PFSK-1 (cell line): Measurements from ENCODE around the gene POM121L2.

Experiments used
- FOXP2 ChIP-seq: optimal IDR thresholded peaks from 2 replicates; pipeline ENCODE3; 2011; ENCODE audit warnings: borderline replicate concordance, control low read depth, inconsistent platforms; ENCODE audit not compliant: insufficient read depth; ENCODE audit errors: extremely low read length, extremely low read depth
- POLR2AphosphoS5 ChIP-seq: IDR thresholded peaks from 2 replicates; pipeline ENCODE4 v1.6.1; 2012; ENCODE audit warnings: low read depth, mild to moderate bottlenecking, control low read depth, low read length, moderate library complexity
- SIN3A ChIP-seq: IDR thresholded peaks from 2 replicates; pipeline ENCODE4 v1.6.1; 2012; ENCODE audit warnings: mild to moderate bottlenecking, low read length, moderate library complexity, borderline replicate concordance; ENCODE audit not compliant: insufficient read depth
- TAF1 ChIP-seq: IDR thresholded peaks from 2 replicates; pipeline ENCODE4 v1.6.1; 2012; ENCODE audit warnings: low read length, control low read depth, borderline replicate concordance; ENCODE audit not compliant: insufficient read depth
- TF ChIP-seq, protein P1 (sequence below), 2 experiments: IDR thresholded peaks; 2 replicates each; pipeline versions ENCODE4 v1.6.1 to v1.8.0; 2011 to 2012; ENCODE audit warnings: low read depth in 2 of 2, low read length in 2 of 2, control low read depth in 1 of 2, inconsistent platforms in 1 of 2, mild to moderate bottlenecking in 1 of 2, moderate library complexity in 1 of 2; ENCODE audit not compliant: insufficient read depth in 1 of 2

POM121L2 gene

DNA sequence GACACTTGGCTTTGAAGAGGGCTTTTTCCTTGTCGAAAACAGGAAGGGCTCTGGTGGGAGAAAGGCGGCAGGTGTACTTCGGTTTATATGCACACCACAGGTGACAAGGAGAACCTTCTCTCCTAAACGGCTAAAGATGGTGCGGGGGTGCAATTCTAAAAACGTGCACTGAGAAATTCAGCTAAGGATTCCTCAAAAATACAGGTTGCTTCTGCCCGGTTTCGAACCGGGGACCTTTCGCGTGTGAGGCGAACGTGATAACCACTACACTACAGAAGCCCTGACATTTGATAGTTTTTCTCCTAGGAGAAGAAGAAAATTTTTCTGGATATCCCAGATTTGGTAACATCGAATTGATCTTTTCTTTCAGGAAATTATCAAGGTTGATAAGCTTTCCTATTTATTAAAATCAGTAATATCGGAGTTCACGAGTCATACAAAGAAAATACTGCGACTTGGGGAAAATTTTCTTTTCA is 32.0 kb downstream of the POM121L2 start:
- TF ChIP-seq POLR2AphosphoS5, result no peak
- TF ChIP-seq, protein P1, sequence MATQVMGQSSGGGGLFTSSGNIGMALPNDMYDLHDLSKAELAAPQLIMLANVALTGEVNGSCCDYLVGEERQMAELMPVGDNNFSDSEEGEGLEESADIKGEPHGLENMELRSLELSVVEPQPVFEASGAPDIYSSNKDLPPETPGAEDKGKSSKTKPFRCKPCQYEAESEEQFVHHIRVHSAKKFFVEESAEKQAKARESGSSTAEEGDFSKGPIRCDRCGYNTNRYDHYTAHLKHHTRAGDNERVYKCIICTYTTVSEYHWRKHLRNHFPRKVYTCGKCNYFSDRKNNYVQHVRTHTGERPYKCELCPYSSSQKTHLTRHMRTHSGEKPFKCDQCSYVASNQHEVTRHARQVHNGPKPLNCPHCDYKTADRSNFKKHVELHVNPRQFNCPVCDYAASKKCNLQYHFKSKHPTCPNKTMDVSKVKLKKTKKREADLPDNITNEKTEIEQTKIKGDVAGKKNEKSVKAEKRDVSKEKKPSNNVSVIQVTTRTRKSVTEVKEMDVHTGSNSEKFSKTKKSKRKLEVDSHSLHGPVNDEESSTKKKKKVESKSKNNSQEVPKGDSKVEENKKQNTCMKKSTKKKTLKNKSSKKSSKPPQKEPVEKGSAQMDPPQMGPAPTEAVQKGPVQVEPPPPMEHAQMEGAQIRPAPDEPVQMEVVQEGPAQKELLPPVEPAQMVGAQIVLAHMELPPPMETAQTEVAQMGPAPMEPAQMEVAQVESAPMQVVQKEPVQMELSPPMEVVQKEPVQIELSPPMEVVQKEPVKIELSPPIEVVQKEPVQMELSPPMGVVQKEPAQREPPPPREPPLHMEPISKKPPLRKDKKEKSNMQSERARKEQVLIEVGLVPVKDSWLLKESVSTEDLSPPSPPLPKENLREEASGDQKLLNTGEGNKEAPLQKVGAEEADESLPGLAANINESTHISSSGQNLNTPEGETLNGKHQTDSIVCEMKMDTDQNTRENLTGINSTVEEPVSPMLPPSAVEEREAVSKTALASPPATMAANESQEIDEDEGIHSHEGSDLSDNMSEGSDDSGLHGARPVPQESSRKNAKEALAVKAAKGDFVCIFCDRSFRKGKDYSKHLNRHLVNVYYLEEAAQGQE (IDR thresholded peaks at IDR 0.05; ENCODE audit: insufficient read depth in 1 of 2, low read depth in 2 of 2, low read length in 2 of 2), result no peak
- TF ChIP-seq TAF1, result peak; percentile 33; the same call in 1 of the 2 replicates
- TF ChIP-seq SIN3A, result 0 out of 2 replicates have a peak, but pooled peaks have one; percentile 30

DNA sequence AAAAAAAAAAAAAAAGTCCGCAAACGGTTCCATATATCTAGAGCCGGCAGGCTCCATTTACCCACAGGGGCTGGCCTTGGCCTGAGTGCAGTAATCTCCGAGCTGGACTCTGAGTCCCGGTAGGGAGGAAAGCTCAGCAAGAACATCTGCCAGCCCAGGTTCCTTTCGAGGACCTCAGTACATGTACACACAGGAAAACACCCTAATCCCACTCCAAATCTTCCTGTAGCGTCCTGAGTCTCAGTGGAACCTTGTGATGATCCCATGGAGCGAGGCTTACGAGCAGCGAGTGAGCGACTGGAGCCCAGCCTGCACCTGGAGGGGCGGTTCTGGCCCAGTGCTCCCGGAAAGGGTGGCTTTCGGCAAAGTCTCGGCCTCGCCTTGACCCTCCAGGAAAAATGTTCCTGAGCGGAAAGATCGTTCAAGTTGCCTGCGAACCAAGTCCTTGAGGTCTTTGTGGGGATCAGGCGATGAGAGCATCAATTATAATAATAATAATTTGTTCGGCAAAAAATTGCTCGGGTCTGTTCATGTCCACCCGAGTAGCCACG is 32.5 kb downstream of the POM121L2 start:
- TF ChIP-seq FOXP2 (peak; percentile 12), TAF1 (no peak)

DNA sequence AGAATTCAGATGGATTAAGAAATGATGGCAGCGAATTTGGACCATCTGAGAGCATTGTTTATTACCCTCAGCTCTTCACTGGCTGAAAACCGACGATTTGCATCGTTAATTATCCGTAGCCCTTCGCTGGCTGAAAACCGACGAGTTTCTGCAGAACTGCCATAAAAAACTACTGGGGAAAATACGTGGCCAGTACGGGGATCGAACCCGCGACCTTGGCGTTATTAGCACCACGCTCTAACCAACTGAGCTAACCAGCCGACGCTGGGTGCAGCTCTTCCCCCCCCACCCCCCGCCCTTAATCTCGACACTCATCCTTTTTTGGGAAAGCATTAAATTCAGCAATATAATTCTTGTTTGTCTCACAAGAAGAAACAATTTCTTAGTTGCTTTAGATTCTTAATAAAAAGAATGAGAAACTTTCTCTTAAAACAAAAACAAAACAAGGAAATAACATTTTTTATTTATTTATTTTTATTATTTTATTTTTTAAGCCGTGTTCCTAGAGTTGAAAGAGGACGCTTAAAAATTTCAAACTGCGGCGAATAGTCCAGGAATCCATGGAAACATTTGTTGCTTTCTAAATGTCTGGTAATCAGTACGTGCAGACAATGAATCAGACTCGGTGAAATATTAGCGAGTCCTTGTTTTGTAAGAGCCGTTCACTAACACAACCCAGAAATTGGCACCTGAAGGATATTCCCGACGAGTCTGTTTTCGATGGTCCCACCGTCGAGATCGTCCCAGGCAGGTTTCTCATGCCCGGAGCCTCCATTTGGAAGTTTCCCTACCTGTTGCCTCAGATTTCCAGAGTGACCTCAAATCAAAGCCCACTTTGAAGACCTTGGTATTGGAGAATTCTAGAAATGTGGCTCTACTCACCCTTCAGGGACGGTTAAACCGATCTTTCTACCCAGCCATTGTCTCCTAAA is 36.8 kb downstream of the POM121L2 start:
- TF ChIP-seq FOXP2, result no peak
- TF ChIP-seq, protein P1 (IDR thresholded peaks at IDR 0.05; ENCODE audit: insufficient read depth in 1 of 2, low read depth in 2 of 2, low read length in 2 of 2), result no peak
- TF ChIP-seq SIN3A, result no peak
- no peak; the same call in 1 of the 2 replicates for TF ChIP-seq TAF1
- no peak for TF ChIP-seq POLR2AphosphoS5

DNA sequence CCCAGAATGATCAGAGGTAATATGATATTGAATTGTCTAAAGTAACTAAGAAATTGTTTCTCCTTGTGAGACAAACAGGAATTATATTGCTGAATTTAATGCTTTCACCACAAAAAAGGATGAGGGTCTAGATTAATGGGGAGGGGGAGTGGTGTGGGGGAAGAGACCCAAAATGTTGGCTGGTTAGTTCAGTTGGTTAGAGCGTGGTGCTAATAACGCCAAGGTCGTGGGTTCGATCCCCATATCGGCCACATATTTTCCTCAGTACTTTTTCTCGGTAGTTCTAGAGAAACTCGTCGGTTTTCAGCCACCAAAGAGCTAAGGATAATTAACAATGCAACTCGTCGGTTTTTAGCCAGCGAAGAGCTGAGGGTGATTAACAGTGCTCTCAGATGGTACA is 38.3 kb downstream of the POM121L2 start:
- TF ChIP-seq, protein P1 (IDR thresholded peaks at IDR 0.05; ENCODE audit: insufficient read depth in 1 of 2, low read depth in 2 of 2, low read length in 2 of 2), result no peak
- TF ChIP-seq SIN3A (no peak), TAF1 (no peak), POLR2AphosphoS5 (no peak), FOXP2 (no peak)

DNA sequence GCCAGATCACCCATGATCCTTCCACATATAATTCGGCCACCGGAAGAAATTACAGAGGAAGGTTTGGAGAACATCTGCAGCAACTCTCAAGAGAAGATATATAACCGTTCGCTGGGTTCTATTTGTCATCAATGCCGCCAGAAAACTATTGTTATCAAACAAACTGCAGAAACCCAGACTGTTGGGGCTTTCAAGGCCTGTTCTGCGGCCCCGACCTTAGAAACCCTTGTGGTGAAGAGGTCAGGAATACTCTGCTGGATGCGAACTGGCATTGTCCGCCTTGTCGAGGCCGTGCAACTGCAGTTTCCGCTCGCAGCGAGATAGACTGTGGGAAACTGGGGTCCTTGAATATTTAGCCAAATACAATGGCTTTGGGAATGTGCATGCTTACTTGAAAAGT is 43.3 kb downstream of the POM121L2 start:
- TF ChIP-seq, protein P1 (IDR thresholded peaks at IDR 0.05; ENCODE audit: insufficient read depth in 1 of 2, low read depth in 2 of 2, low read length in 2 of 2), result no peak
- TF ChIP-seq SIN3A (no peak), FOXP2 (no peak), TAF1 (no peak), POLR2AphosphoS5 (no peak)
